HCT116 (cell line): ENCODE results near the gene GALNT2. TPM values are rescaled to one million over a fixed set of nuclear protein-coding genes. Genes with fewer than 3 reads are reported as not detected.

ENCODE experiments used
- ATAC-seq: fragments of 200-7000 bp; cut with Tn5 transposase; 2 replicates; pipeline ENCODE4 v1.9.1; 2020; ENCODE audit warnings: mild to moderate bottlenecking, moderate library complexity
- BruUV-seq: library from RNA; stranded (reverse); fragments of 400-500 nt; replicated peaks from 2 replicates; lab custom pipeline; 2021; lab: Mats Ljungman, UMichigan
- CTCF ChIA-PET: fragments of 300-600 bp; sonication (Branson Sonifier 250); formaldehyde crosslinking; loops from one replicate; lab custom pipeline; 2021; ENCODE audit warnings: antibody characterized with exemption; lab: Charles Lee
- POLR2A ChIA-PET: fragments of 300-600, 350-600 bp; sonication (Branson Sonifier 250); formaldehyde crosslinking; loops from one replicate; lab custom pipeline; 2021; ENCODE audit warnings: antibody characterized with exemption; lab: Charles Lee
- RAD21 ChIA-PET, 2 experiments: fragments of 300-600 bp; sonication (Branson Sonifier 250); formaldehyde crosslinking; loops; one replicate each; lab custom pipeline; 2023; ENCODE audit warnings: low total read pairs in 2 of 2; ENCODE audit not compliant: uncharacterized antibody in 2 of 2, unreplicated experiment in 2 of 2, low non-redundant PET in 1 of 2; lab: Charles Lee
- DNase-seq: peaks from one replicate; pipeline ENCODE4 v3.0.0-alpha.2; 2010; ENCODE audit warnings: low read depth, low spot score
- H2AFZ ChIP-seq: fragments of 200-600 bp; shearing (Covaris generic), sonication (generic); 2 replicates; pipeline ENCODE4 v1.6.1; 2017; ENCODE audit warnings: low read depth, mixed run types, mixed read lengths, antibody characterized with exemption, low read length; ENCODE audit not compliant: poor library complexity, severe bottlenecking
- H3K27ac ChIP-seq: 2 replicates; pipeline ENCODE4 v1.5.1; 2012; ENCODE audit warnings: low read depth, low read length
- H3K27me3 ChIP-seq: fragments of 200-600 bp; sonication (generic); 2 replicates; pipeline ENCODE4 v1.6.1; 2016; ENCODE audit warnings: mixed run types, low read length, mixed read lengths; ENCODE audit not compliant: insufficient read depth
- H3K36me3 ChIP-seq, 2 experiments: fragments of 200-500 bp in 1 of 2; fragments of 200-600 bp in 1 of 2; sonication (Bioruptor generic) in 1 of 2; sonication (generic) in 1 of 2; 2 replicates each; pipeline versions ENCODE4 v1.5.1 to v1.6.1; 2014 to 2016; ENCODE audit warnings: low read length in 2 of 2, inconsistent platforms in 1 of 2, mixed read lengths in 1 of 2, mixed run types in 1 of 2; ENCODE audit not compliant: insufficient read depth in 2 of 2, control insufficient read depth in 1 of 2
- H3K4me1 ChIP-seq, 2 experiments: fragments of 200-600 bp in 1 of 2; sonication (generic) in 1 of 2; 2 replicates each; pipeline versions ENCODE4 v1.5.1 to v1.6.1; 2012 to 2017; ENCODE audit warnings: low read length in 2 of 2, inconsistent platforms in 1 of 2, mild to moderate bottlenecking in 1 of 2, mixed read lengths in 1 of 2, mixed run types in 1 of 2, moderate library complexity in 1 of 2; ENCODE audit not compliant: insufficient read depth in 2 of 2, control insufficient read depth in 1 of 2
- H3K4me2 ChIP-seq: fragments of 200-600 bp; sonication (generic); 2 replicates; pipeline ENCODE4 v1.6.1; 2017; ENCODE audit warnings: mixed run types, low read length, mixed read lengths
- H3K4me3 ChIP-seq, 2 experiments: fragments of 200-600 bp in 1 of 2; sonication (generic) in 1 of 2; replicated peaks in 1 of 2; 2 replicates each; pipeline ENCODE4 v1.5.1; 2011 to 2016; ENCODE audit warnings: low read length in 2 of 2, control low read depth in 1 of 2, low read depth in 1 of 2, mild to moderate bottlenecking in 1 of 2, mixed read lengths in 1 of 2, mixed run types in 1 of 2
- H3K79me2 ChIP-seq: fragments of 200-600 bp; sonication (generic); 2 replicates; pipeline ENCODE4 v1.6.1; 2017; ENCODE audit warnings: mild to moderate bottlenecking, mixed run types, low read length, moderate library complexity, mixed read lengths; ENCODE audit not compliant: insufficient read depth
- H3K9ac ChIP-seq: fragments of 200-600 bp; sonication (generic); 2 replicates; pipeline ENCODE4 v1.6.1; 2016; ENCODE audit warnings: low read length, mixed read lengths
- H3K9me2 ChIP-seq: fragments of 200-600 bp; sonication (generic), shearing (Covaris generic); 2 replicates; pipeline ENCODE4 v1.6.1; 2017; ENCODE audit warnings: mixed run types, mild to moderate bottlenecking, moderate library complexity; ENCODE audit not compliant: insufficient read depth
- H3K9me3 ChIP-seq, 2 experiments: fragments of 200-500 bp in 1 of 2; fragments of 200-600 bp in 1 of 2; sonication (Bioruptor generic) in 1 of 2; sonication (generic) in 1 of 2; 2 replicates each; pipeline ENCODE4 v1.6.1; 2014 to 2017; ENCODE audit warnings: low read length in 2 of 2, mixed read lengths in 2 of 2, inconsistent platforms in 1 of 2, low read depth in 1 of 2, mild to moderate bottlenecking in 1 of 2, mixed run types in 1 of 2, moderate library complexity in 1 of 2; ENCODE audit not compliant: control insufficient read depth in 1 of 2, insufficient read depth in 1 of 2
- H4K20me1 ChIP-seq: fragments of 200-600 bp; sonication (generic), shearing (Covaris generic); 2 replicates; pipeline ENCODE4 v1.6.1; 2017; ENCODE audit warnings: mixed run types, mild to moderate bottlenecking, moderate library complexity; ENCODE audit not compliant: insufficient read depth
- CBX3 ChIP-seq: IDR thresholded peaks from 2 replicates; pipeline ENCODE4 v1.6.1; 2012; ENCODE audit warnings: low read depth
- EGR1 ChIP-seq: IDR thresholded peaks from 2 replicates; pipeline ENCODE4 v1.6.1; 2012; ENCODE audit warnings: low read depth
- EZH2 ChIP-seq: fragments of 200-600 bp; sonication (generic); IDR thresholded peaks from 2 replicates; pipeline ENCODE4 v1.6.1; 2017; ENCODE audit warnings: antibody characterized with exemption, mixed run types
- JUND ChIP-seq: IDR thresholded peaks from 2 replicates; pipeline ENCODE4 v1.6.1; 2012
- POLR2A ChIP-seq: IDR thresholded peaks from 2 replicates; pipeline ENCODE4 v1.7.0; 2011; ENCODE audit warnings: borderline replicate concordance; ENCODE audit not compliant: insufficient read depth, insufficient read length; ENCODE audit errors: extremely low read depth
- POLR2AphosphoS5 ChIP-seq: IDR thresholded peaks from 2 replicates; pipeline ENCODE4 v1.6.1; 2011; ENCODE audit warnings: mild to moderate bottlenecking, low read depth, low read length, moderate library complexity
- SIN3A ChIP-seq: IDR thresholded peaks from 2 replicates; pipeline ENCODE4 v1.6.1; 2012; ENCODE audit warnings: low read depth
- SP1 ChIP-seq: IDR thresholded peaks from 2 replicates; pipeline ENCODE4 v1.6.1; 2012; ENCODE audit warnings: low read depth
- SRF ChIP-seq: IDR thresholded peaks from 2 replicates; pipeline ENCODE4 v1.6.1; 2012; ENCODE audit warnings: low read depth
- ZNF274 ChIP-seq: fragments of 200-500 bp; sonication (Bioruptor generic); IDR thresholded peaks from 2 replicates; pipeline ENCODE4 v1.6.1; 2014; ENCODE audit warnings: mild to moderate bottlenecking, low read depth, low read length, inconsistent platforms
- intact Hi-C: fragments of 100-400 bp; cut with micrococcal nuclease; formaldehyde crosslinking; loops from 2 replicates; pipeline ENCODE4 v1.10.0; 2022
- total RNA-seq: library from RNA; stranded (reverse); gene quantifications from one replicate; pipeline ENCODE4 v1.2.1, GENCODE V29; 2021; ENCODE audit not compliant: unreplicated experiment
- TF ChIP-seq, protein P1 (sequence below), 3 experiments: fragments of 200-600 bp in 1 of 3; sonication (generic) in 1 of 3; IDR thresholded peaks in 2 of 3; conservative IDR thresholded peaks in 1 of 3; 2 replicates each; pipeline ENCODE4 v1.5.1; 2012 to 2017; ENCODE audit warnings: low read depth in 2 of 3, low read length in 2 of 3, antibody characterized with exemption in 1 of 3, borderline replicate concordance in 1 of 3, control low read depth in 1 of 3, mild to moderate bottlenecking in 1 of 3, mixed read lengths in 1 of 3, mixed run types in 1 of 3, moderate library complexity in 1 of 3; ENCODE audit not compliant: insufficient read depth in 1 of 3
- TF ChIP-seq, protein P2 (sequence below): IDR thresholded peaks from 2 replicates; pipeline ENCODE4 v1.6.1; 2011; ENCODE audit warnings: mild to moderate bottlenecking, low read length, moderate library complexity; ENCODE audit not compliant: insufficient replicate concordance; ENCODE audit errors: extremely low read depth
- TF ChIP-seq, protein P3 (sequence below): IDR thresholded peaks from 2 replicates; pipeline ENCODE4 v1.6.1; 2012; ENCODE audit warnings: low read depth

The GALNT2 gene
- total RNA-seq, 1 experiment from 2014 or later = 40.8 TPM

DNA sequence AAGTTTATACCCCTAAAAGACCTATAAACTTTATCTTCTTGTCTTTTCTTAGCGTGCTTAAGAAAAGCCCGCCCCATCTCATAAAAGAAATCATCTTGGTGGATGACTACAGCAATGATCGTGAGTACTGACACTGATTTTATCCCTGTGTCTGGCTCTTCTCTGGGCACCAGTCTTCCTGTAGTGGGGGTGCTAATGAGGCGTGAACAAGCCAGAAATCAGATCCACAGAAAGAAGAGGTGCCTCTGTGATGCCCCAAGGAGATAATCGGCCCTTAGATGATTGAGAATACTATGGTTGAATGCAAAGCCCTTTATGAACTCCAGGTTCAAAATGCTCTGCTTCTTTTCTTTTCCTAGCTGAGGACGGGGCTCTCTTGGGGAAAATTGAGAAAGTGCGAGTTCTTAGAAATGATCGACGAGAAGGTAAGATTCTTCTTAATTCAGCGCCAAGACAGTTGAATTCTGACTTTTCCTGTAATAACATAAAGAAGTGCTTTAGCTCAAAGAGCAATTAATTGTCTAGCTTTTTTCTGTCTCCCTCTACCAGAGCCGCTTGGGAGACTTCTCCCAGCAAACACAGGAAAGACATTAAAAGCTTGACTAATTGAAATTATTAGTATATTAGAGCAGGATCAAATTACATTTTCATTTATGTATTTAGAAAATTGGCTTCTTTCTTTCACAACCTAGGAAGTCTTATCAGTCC is 169.4 kb downstream of the GALNT2 start:
- Histone ChIP-seq H3K9me2 (no peaks in the 10 kb centered on the region), H3K79me2 (no peaks in the 10 kb centered on the region), H3K4me3 (no peak overlapping the region), H3K27ac (no peak overlapping the region), H2AFZ (no peak overlapping the region), H3K4me1 (no peaks in the 10 kb centered on the region), H3K9ac (no peak overlapping the region), H3K4me2 (no peak overlapping the region), H3K36me3 (no peaks in the 10 kb centered on the region), H3K9me3 (no peaks in the 10 kb centered on the region), H3K27me3 (no peaks in the 10 kb centered on the region)
- CTCF ChIA-PET = no interaction called here
- POLR2A ChIA-PET = no interaction called here
- no peak for ATAC-seq
- RAD21 ChIA-PET = no interaction called here
- TF ChIP-seq EGR1 (no peak), POLR2A (no peak), JUND (no peak), CBX3 (no peak), EZH2 (no peak), ZNF274 (no peak), SIN3A (no peak), SP1 (no peak), SRF (no peak), POLR2AphosphoS5 (no peak)
- TF ChIP-seq, protein P1, sequence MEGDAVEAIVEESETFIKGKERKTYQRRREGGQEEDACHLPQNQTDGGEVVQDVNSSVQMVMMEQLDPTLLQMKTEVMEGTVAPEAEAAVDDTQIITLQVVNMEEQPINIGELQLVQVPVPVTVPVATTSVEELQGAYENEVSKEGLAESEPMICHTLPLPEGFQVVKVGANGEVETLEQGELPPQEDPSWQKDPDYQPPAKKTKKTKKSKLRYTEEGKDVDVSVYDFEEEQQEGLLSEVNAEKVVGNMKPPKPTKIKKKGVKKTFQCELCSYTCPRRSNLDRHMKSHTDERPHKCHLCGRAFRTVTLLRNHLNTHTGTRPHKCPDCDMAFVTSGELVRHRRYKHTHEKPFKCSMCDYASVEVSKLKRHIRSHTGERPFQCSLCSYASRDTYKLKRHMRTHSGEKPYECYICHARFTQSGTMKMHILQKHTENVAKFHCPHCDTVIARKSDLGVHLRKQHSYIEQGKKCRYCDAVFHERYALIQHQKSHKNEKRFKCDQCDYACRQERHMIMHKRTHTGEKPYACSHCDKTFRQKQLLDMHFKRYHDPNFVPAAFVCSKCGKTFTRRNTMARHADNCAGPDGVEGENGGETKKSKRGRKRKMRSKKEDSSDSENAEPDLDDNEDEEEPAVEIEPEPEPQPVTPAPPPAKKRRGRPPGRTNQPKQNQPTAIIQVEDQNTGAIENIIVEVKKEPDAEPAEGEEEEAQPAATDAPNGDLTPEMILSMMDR (IDR thresholded peaks at IDR 0.05 in 2 of 3, conservative IDR thresholded peaks at IDR 0.05 in 1 of 3; ENCODE audit: borderline replicate concordance in 1 of 3, insufficient read depth in 1 of 3, low read depth in 2 of 3, low read length in 2 of 3) = no peak
- TF ChIP-seq, protein P2, sequence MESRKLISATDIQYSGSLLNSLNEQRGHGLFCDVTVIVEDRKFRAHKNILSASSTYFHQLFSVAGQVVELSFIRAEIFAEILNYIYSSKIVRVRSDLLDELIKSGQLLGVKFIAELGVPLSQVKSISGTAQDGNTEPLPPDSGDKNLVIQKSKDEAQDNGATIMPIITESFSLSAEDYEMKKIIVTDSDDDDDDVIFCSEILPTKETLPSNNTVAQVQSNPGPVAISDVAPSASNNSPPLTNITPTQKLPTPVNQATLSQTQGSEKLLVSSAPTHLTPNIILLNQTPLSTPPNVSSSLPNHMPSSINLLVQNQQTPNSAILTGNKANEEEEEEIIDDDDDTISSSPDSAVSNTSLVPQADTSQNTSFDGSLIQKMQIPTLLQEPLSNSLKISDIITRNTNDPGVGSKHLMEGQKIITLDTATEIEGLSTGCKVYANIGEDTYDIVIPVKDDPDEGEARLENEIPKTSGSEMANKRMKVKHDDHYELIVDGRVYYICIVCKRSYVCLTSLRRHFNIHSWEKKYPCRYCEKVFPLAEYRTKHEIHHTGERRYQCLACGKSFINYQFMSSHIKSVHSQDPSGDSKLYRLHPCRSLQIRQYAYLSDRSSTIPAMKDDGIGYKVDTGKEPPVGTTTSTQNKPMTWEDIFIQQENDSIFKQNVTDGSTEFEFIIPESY = no peak
- TF ChIP-seq, protein P3, sequence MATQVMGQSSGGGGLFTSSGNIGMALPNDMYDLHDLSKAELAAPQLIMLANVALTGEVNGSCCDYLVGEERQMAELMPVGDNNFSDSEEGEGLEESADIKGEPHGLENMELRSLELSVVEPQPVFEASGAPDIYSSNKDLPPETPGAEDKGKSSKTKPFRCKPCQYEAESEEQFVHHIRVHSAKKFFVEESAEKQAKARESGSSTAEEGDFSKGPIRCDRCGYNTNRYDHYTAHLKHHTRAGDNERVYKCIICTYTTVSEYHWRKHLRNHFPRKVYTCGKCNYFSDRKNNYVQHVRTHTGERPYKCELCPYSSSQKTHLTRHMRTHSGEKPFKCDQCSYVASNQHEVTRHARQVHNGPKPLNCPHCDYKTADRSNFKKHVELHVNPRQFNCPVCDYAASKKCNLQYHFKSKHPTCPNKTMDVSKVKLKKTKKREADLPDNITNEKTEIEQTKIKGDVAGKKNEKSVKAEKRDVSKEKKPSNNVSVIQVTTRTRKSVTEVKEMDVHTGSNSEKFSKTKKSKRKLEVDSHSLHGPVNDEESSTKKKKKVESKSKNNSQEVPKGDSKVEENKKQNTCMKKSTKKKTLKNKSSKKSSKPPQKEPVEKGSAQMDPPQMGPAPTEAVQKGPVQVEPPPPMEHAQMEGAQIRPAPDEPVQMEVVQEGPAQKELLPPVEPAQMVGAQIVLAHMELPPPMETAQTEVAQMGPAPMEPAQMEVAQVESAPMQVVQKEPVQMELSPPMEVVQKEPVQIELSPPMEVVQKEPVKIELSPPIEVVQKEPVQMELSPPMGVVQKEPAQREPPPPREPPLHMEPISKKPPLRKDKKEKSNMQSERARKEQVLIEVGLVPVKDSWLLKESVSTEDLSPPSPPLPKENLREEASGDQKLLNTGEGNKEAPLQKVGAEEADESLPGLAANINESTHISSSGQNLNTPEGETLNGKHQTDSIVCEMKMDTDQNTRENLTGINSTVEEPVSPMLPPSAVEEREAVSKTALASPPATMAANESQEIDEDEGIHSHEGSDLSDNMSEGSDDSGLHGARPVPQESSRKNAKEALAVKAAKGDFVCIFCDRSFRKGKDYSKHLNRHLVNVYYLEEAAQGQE = no peak
- TF ChIP-seq, all 23 proteins: peak for 0
- BruUV-seq = no TSS peak
- no peak for DNase-seq
- intact Hi-C loops = no loop called here
- no peaks in the 10 kb centered on the region for H4K20me1 ChIP-seq
